Stomach (tissue), 9 donors: ENCODE results near the gene IFFO2. TPM values are rescaled to one million over a fixed set of nuclear protein-coding genes. Genes with fewer than 3 reads are reported as not detected.

Experiments
- DNase-seq, 2 donors: peaks; one replicate each; pipeline versions ENCODE4 v3.0.0 to v3.0.0-alpha.2; 2013 to 2019
- H3K27ac ChIP-seq, 5 donors: fragments of 200-600 bp in 4 of 5; sonication (generic) in 4 of 5; one replicate each; pipeline ENCODE4 v1.5.1; 2013 to 2019; ENCODE audit warnings: mild to moderate bottlenecking in 1 of 5, moderate library complexity in 1 of 5
- H3K27me3 ChIP-seq, 3 donors: fragments of 200-600 bp; sonication (generic); one replicate each; pipeline ENCODE4 v1.5.1; 2017 to 2019; ENCODE audit warnings: mixed run types in 1 of 3
- H3K36me3 ChIP-seq, 4 donors: fragments of 200-600 bp; sonication (generic); 1 replicate in 3 of 4; 2 replicates in 1 of 4; pipeline ENCODE4 v1.5.1; 2016 to 2019
- H3K4me1 ChIP-seq, 4 donors: fragments of 200-600 bp; sonication (generic); one replicate each; pipeline ENCODE4 v1.5.1; 2016 to 2019
- H3K4me3 ChIP-seq, 4 donors: fragments of 200-600 bp; sonication (generic) in 3 of 4; one replicate each; pipeline ENCODE4 v1.5.1; 2016 to 2019; ENCODE audit warnings: mild to moderate bottlenecking in 1 of 4
- H3K9me3 ChIP-seq, 4 donors: fragments of 200-600 bp; sonication (generic); one replicate each; pipeline ENCODE4 v1.5.1; 2016 to 2019
- EP300 ChIP-seq: sonication (generic); formaldehyde crosslinking; IDR thresholded peaks from one replicate; pipeline ENCODE4 v1.6.1; 2017; ENCODE audit warnings: antibody characterized with exemption
- POLR2A ChIP-seq, 4 donors: fragments of 450-650 bp; IDR thresholded peaks; one replicate each; pipeline ENCODE4 v1.6.1; 2016; ENCODE audit warnings: antibody characterized with exemption in 4 of 4, control low read depth in 2 of 4, mild to moderate bottlenecking in 1 of 4, moderate library complexity in 1 of 4
- POLR2AphosphoS5 ChIP-seq, 3 donors: sonication (generic); formaldehyde crosslinking; IDR thresholded peaks; one replicate each; pipeline ENCODE4 v1.6.1; 2016; ENCODE audit warnings: antibody characterized with exemption in 3 of 3
- WGBS, 5 donors: extraction: QIAGEN DNeasy Blood & Tissue Kit in 3 of 5; methylation state at CpG; one replicate each; pipeline versions ENCODE4 v1.1.5 to v1.1.7; 2013 to 2018; 5-methylcytosine and 5-hydroxymethylcytosine counted together
- intact Hi-C: fragments of 100-400 bp; cut with DNase I; formaldehyde crosslinking; loops from one replicate; pipeline ENCODE4 v1.15.1; 2023; ENCODE audit warnings: low total_unique reads
- polyA plus RNA-seq, 3 donors: library from polyadenylated mRNA; stranded (reverse); fragments of 200-250 nt; gene quantifications; one replicate each; pipeline ENCODE4 v1.2.3, GENCODE V29; 2013
- total RNA-seq, 5 donors: library from RNA; depleted of rRNA; stranded (reverse); fragments of >200 nt; gene quantifications; one replicate each; pipeline versions ENCODE4 v1.1.0 to v1.2.3, GENCODE V29; 2014 to 2016
- TF ChIP-seq, protein P1 (sequence below), 7 experiments: fragments of 450-650 bp in 4 of 7; fragments of 200-600 bp in 3 of 7; sonication (generic) in 3 of 7; IDR thresholded peaks; one replicate each; pipeline ENCODE4 v1.5.1; 2016 to 2019; ENCODE audit warnings: antibody characterized with exemption in 7 of 7, control low read depth in 2 of 7, mild to moderate bottlenecking in 1 of 7
- donor health status: healthy with polysubstance abuse.
- donor health status: Bipolar disorder and iron deficiency.
- donor health status: healthy.

The IFFO2 gene
- total and polyA plus RNA-seq, 8 donors, result 0.58 to 47.8 (median 4.5) TPM

DNA sequence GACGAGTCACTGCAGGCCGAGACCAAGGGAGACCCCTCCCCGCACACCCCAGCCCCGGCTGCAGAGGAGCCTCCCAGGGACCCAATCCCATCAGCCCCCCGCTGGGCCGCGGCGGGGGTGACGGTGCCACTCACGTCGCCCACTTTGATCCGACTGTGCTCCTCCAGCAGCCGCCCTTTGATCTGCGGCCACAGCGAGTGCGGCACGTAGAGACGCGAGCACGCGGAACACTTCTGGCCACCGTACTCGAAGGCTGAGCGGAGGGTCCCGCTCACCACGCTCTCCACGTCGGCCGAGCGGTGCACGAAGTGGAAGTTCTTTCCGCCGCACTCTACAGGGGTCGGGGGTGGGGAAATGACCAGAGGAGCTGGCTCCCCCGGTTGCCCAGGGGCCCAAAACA lies 79.2 kb downstream of the IFFO2 start:
- 82 to 95% (median 92%) methylated on average over 13 to 35 of the region's 35 CpGs for WGBS, 5 donors
- no peak overlapping the region for H3K4me3 ChIP-seq
- DNase-seq, result no peak
- H3K36me3 ChIP-seq, result peaks cover 0 to 44% (median 15%) of the 10 kb centered on the region in 4 donors
- no peaks in the 10 kb centered on the region for H3K9me3 ChIP-seq
- H3K27ac ChIP-seq, result no peak overlapping the region
- TF ChIP-seq, protein P1, sequence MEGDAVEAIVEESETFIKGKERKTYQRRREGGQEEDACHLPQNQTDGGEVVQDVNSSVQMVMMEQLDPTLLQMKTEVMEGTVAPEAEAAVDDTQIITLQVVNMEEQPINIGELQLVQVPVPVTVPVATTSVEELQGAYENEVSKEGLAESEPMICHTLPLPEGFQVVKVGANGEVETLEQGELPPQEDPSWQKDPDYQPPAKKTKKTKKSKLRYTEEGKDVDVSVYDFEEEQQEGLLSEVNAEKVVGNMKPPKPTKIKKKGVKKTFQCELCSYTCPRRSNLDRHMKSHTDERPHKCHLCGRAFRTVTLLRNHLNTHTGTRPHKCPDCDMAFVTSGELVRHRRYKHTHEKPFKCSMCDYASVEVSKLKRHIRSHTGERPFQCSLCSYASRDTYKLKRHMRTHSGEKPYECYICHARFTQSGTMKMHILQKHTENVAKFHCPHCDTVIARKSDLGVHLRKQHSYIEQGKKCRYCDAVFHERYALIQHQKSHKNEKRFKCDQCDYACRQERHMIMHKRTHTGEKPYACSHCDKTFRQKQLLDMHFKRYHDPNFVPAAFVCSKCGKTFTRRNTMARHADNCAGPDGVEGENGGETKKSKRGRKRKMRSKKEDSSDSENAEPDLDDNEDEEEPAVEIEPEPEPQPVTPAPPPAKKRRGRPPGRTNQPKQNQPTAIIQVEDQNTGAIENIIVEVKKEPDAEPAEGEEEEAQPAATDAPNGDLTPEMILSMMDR (IDR thresholded peaks at IDR 0.05), result no peak
- TF ChIP-seq EP300 (no peak), POLR2A (IDR thresholded peaks at IDR 0.05) (no peak), POLR2AphosphoS5 (IDR thresholded peaks at IDR 0.05) (no peak)
- no peaks in the 10 kb centered on the region for H3K27me3 ChIP-seq
- intact Hi-C loops, result no loop called here
- H3K4me1 ChIP-seq, result peaks cover 0 to 7% (median 0%) of the 10 kb centered on the region in 4 donors

DNA sequence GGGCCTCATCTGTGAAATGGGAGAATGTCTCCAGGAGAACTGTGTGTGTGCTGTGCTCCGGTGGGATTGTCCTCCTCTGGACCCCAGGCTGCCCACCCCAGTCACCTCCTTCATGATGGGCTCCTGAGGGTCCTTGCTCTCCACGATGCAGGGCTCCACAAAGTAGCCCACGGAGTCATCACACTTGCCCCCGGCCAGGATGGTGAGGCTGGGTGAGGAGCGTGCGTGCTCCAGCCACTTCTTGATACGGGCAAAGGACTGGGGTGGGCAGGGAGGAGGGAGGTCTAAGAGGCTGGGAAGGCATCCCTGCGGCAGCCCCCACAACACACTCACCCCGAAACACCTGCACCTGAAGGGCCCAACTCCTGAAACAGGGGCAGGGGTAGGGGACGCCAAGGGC lies 80.3 kb downstream of the IFFO2 start:
- Histone ChIP-seq H3K27me3 (no peaks in the 10 kb centered on the region), H3K27ac (no peak overlapping the region), H3K9me3 (no peaks in the 10 kb centered on the region), H3K4me1 (peaks cover 0 to 7% (median 0%) of the 10 kb centered on the region in 4 donors), H3K36me3 (peaks cover 0 to 41% (median 10%) of the 10 kb centered on the region in 4 donors), H3K4me3 (no peak overlapping the region)
- 91 to 98% (median 92%) methylated on average over 9 to 10 of the region's 10 CpGs for WGBS, 5 donors
- no peak for TF ChIP-seq POLR2A (IDR thresholded peaks at IDR 0.05)
- no peak for DNase-seq
- intact Hi-C loops, result no loop called here

GRCh38 chr1:18875796-18876128 lies 80.7 kb downstream of the IFFO2 start:
- intact Hi-C loops, result no loop called here
- no peak overlapping the region for H3K4me3 ChIP-seq
- no peak for DNase-seq
- peaks cover 0 to 7% (median 1%) of the 10 kb centered on the region in 4 donors for H3K4me1 ChIP-seq
- no peak overlapping the region for H3K27ac ChIP-seq
- TF ChIP-seq, protein P1 (IDR thresholded peaks at IDR 0.05), result no peak
- TF ChIP-seq POLR2A (IDR thresholded peaks at IDR 0.05), result no peak
- no peak for TF ChIP-seq EP300
- TF ChIP-seq POLR2AphosphoS5 (IDR thresholded peaks at IDR 0.05), result no peak
- 73 to 90% (median 86%) methylated on average over 3 of the region's 3 CpGs for WGBS, 5 donors
- peaks cover 0 to 37% (median 7%) of the 10 kb centered on the region in 4 donors for H3K36me3 ChIP-seq
- no peaks in the 10 kb centered on the region for H3K27me3 ChIP-seq
- no peaks in the 10 kb centered on the region for H3K9me3 ChIP-seq

GRCh38 chr1:18875107-18875795 lies 81.2 kb downstream of the IFFO2 start:
- Histone ChIP-seq H3K27me3 (no peaks in the 10 kb centered on the region), H3K36me3 (peaks cover 0 to 35% (median 5%) of the 10 kb centered on the region in 4 donors), H3K4me3 (no peak overlapping the region), H3K9me3 (no peaks in the 10 kb centered on the region), H3K4me1 (peaks cover 0 to 9% (median 4%) of the 10 kb centered on the region in 4 donors), H3K27ac (no peak overlapping the region)
- DNase-seq, result peak; percentile 83 to 93
- intact Hi-C loops, result no loop called here
- TF ChIP-seq, protein P1 (IDR thresholded peaks at IDR 0.05), result peak in 5 of 7 experiments; percentile 54 to 77 (median 74)
- TF ChIP-seq EP300, result no peak
- 38 to 46% (median 42%) methylated on average over 13 to 20 of the region's 20 CpGs for WGBS, 5 donors

DNA sequence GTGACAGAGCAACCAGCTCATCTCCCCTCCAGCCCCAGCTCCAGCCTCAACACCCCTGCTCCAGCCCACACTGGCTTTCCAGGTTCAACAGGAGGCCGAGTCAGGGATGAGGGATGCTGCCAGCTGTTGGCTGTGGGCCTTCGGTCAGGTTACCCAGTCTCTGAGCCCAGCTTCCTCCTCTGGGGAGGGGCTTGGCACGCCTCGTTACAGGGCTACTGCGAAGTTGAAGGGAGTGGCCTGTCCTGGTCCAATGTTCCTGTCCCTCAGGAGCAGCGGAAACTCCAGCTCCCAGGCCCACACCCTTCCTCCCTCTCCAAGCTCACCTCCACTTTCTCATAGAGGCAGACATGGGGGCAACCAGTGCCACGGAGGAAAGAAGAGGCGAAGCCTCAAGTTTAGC lies 81.9 kb downstream of the IFFO2 start:
- Histone ChIP-seq H3K27ac (no peak overlapping the region), H3K9me3 (no peaks in the 10 kb centered on the region), H3K4me3 (no peak overlapping the region), H3K27me3 (no peaks in the 10 kb centered on the region), H3K36me3 (peaks cover 0 to 35% (median 5%) of the 10 kb centered on the region in 4 donors), H3K4me1 (peaks cover 0 to 13% (median 5%) of the 10 kb centered on the region in 4 donors)
- TF ChIP-seq, protein P1 (IDR thresholded peaks at IDR 0.05), result no peak
- no peak for TF ChIP-seq EP300
- TF ChIP-seq POLR2A (IDR thresholded peaks at IDR 0.05), result no peak
- TF ChIP-seq POLR2AphosphoS5 (IDR thresholded peaks at IDR 0.05), result no peak
- intact Hi-C loops, result no loop called here
- WGBS, 5 donors, result 43 to 72% (median 57%) methylated on average over 3 to 8 of the region's 8 CpGs
- peak in 1 of 2 donors; percentile 49 for DNase-seq
